ENCODE results near the gene CHAT. TPM values are rescaled to one million over a fixed set of nuclear protein-coding genes. Genes with fewer than 3 reads are reported as not detected.

CHAT gene
- total RNA-seq, 1 experiment from 2014 or later, result not detected

- RAD21 ChIA-PET (ENCODE audit: low non-redundant PET in 1 of 2, low total read pairs in 2 of 2, uncharacterized antibody in 2 of 2, unreplicated experiment in 2 of 2), result no interaction called here
- no peaks in the 10 kb centered on the region for H3K4me1 ChIP-seq (ENCODE audit: control insufficient read depth in 1 of 2, insufficient read depth in 2 of 2, low read length in 2 of 2)
- CTCF ChIA-PET, result no interaction called here
- no peaks in the 10 kb centered on the region for H3K79me2 ChIP-seq (ENCODE audit: insufficient read depth, low read length)
- H4K20me1 ChIP-seq (ENCODE audit: insufficient read depth), result no peaks in the 10 kb centered on the region
- H3K27ac ChIP-seq (ENCODE audit: low read depth, low read length), result no peak overlapping the region
- no peak for DNase-seq (ENCODE audit: low read depth, low spot score)
- H3K9me2 ChIP-seq (ENCODE audit: insufficient read depth), result no peaks in the 10 kb centered on the region
- intact Hi-C loops (cut with micrococcal nuclease), result no loop called here
- peaks cover 0 to 7% of the 10 kb centered on the region in 2 experiments; a peak in 1 of 4 replicates for H3K9me3 ChIP-seq (ENCODE audit: control insufficient read depth in 1 of 2, insufficient read depth in 1 of 2, low read depth in 1 of 2, low read length in 2 of 2)
- H2AFZ ChIP-seq (ENCODE audit: low read depth, low read length, poor library complexity, severe bottlenecking), result no peak overlapping the region
- POLR2A ChIA-PET, result no interaction called here
- no peak for ATAC-seq
- TF ChIP-seq EZH2 (IDR thresholded peaks at IDR 0.05), result no peak
- no peak for TF ChIP-seq ZNF274 (IDR thresholded peaks at IDR 0.05; ENCODE audit: low read depth, low read length)
- no peak for TF ChIP-seq TCF7L2 (IDR thresholded peaks at IDR 0.05; ENCODE audit: borderline replicate concordance, extremely low read depth, insufficient read depth, insufficient read length)
- TF ChIP-seq POLR2AphosphoS5 (IDR thresholded peaks at IDR 0.05; ENCODE audit: low read depth, low read length), result no peak
- TF ChIP-seq YY1 (IDR thresholded peaks at IDR 0.05; ENCODE audit: extremely low read depth, insufficient replicate concordance, low read depth, low read length), result no peak
- no peak overlapping the region for H3K9ac ChIP-seq (ENCODE audit: low read length)
- H3K4me3 ChIP-seq (replicated peaks in 1 of 2; ENCODE audit: low read depth in 1 of 2, low read length in 2 of 2), result no peak overlapping the region
- H3K27me3 ChIP-seq (ENCODE audit: insufficient read depth, low read length), result no peaks in the 10 kb centered on the region
- BruUV-seq (replicated peaks), result no TSS peak
- H3K36me3 ChIP-seq (ENCODE audit: control insufficient read depth in 1 of 2, insufficient read depth in 2 of 2, low read length in 2 of 2), result no peaks in the 10 kb centered on the region
- H3K4me2 ChIP-seq (ENCODE audit: low read length), result no peak overlapping the region
These were observed 43.8 kb downstream of the CHAT start for GRCh38 chr10:49657606-49658005.

- H2AFZ ChIP-seq (ENCODE audit: low read depth, low read length, poor library complexity, severe bottlenecking), result no peak overlapping the region
- BruUV-seq (replicated peaks), result no TSS peak
- peaks cover 3% of the 10 kb centered on the region; the same call in 1 of the 2 replicates for H3K27me3 ChIP-seq (ENCODE audit: insufficient read depth, low read length)
- no peak overlapping the region for H3K9ac ChIP-seq (ENCODE audit: low read length)
- H3K9me3 ChIP-seq (ENCODE audit: control insufficient read depth in 1 of 2, insufficient read depth in 1 of 2, low read depth in 1 of 2, low read length in 2 of 2), result peaks cover 0 to 7% of the 10 kb centered on the region in 2 experiments; a peak in 1 of 4 replicates
- ATAC-seq (no peak), DNase-seq (ENCODE audit: low read depth, low spot score) (no peak)
- RAD21 ChIA-PET (ENCODE audit: low non-redundant PET in 1 of 2, low total read pairs in 2 of 2, uncharacterized antibody in 2 of 2, unreplicated experiment in 2 of 2), result no interaction called here
- no peak overlapping the region for H3K4me3 ChIP-seq (replicated peaks in 1 of 2; ENCODE audit: low read depth in 1 of 2, low read length in 2 of 2)
- POLR2A ChIA-PET, result no interaction called here
- no peak overlapping the region for H3K27ac ChIP-seq (ENCODE audit: low read depth, low read length)
- no peaks in the 10 kb centered on the region for H3K36me3 ChIP-seq (ENCODE audit: control insufficient read depth in 1 of 2, insufficient read depth in 2 of 2, low read length in 2 of 2)
- CTCF ChIA-PET, result no interaction called here
- no peaks in the 10 kb centered on the region for H4K20me1 ChIP-seq (ENCODE audit: insufficient read depth)
- no peak overlapping the region for H3K4me2 ChIP-seq (ENCODE audit: low read length)
- H3K4me1 ChIP-seq (ENCODE audit: control insufficient read depth in 1 of 2, insufficient read depth in 2 of 2, low read length in 2 of 2), result no peaks in the 10 kb centered on the region
- intact Hi-C loops (cut with micrococcal nuclease), result no loop called here
- H3K79me2 ChIP-seq (ENCODE audit: insufficient read depth, low read length), result no peaks in the 10 kb centered on the region
- no peaks in the 10 kb centered on the region for H3K9me2 ChIP-seq (ENCODE audit: insufficient read depth)
- TF ChIP-seq MAX (IDR thresholded peaks at IDR 0.05) (no peak), FOSL1 (IDR thresholded peaks at IDR 0.05; ENCODE audit: low read depth) (no peak), ZFX (IDR thresholded peaks at IDR 0.05) (no peak), ELF1 (IDR thresholded peaks at IDR 0.05; ENCODE audit: borderline replicate concordance, low read depth) (no peak), CBX3 (IDR thresholded peaks at IDR 0.05; ENCODE audit: low read depth) (no peak), EZH2phosphoT487 (IDR thresholded peaks at IDR 0.05; ENCODE audit: borderline replicate concordance) (no peak), ZBTB33 (IDR thresholded peaks at IDR 0.05; ENCODE audit: extremely low read depth, insufficient replicate concordance, low read length) (no peak), RAD21 (IDR thresholded peaks at IDR 0.05; ENCODE audit: low read depth) (no peak), POLR2A (IDR thresholded peaks at IDR 0.05; ENCODE audit: borderline replicate concordance, extremely low read depth, insufficient read depth, insufficient read length) (no peak), CEBPB (IDR thresholded peaks at IDR 0.05; ENCODE audit: low read depth) (no peak), EZH2 (IDR thresholded peaks at IDR 0.05) (no peak)
These were observed 47.5 kb downstream of the CHAT start for GRCh38 chr10:49661140-49661856.

All from HCT116 (cell line).